Upper lobe of left lung (tissue), 4 donors: ENCODE results near the gene RGS7.

Experiments
- CTCF ChIP-seq, 6 experiments: fragments of 450-650 bp in 4 of 6; fragments of 200-600 bp in 2 of 6; sonication (generic) in 2 of 6; IDR thresholded peaks; one replicate each; pipeline ENCODE4 v1.5.1; 2016 to 2019; ENCODE audit warnings: antibody characterized with exemption in 6 of 6
- EP300 ChIP-seq, 4 donors: sonication (generic); formaldehyde crosslinking; IDR thresholded peaks; one replicate each; pipeline ENCODE4 v1.5.1; 2017; ENCODE audit warnings: antibody characterized with exemption in 4 of 4, control low read depth in 2 of 4
- POLR2A ChIP-seq, 4 donors: fragments of 450-650 bp; IDR thresholded peaks; one replicate each; pipeline ENCODE4 v1.5.1; 2016 to 2017; ENCODE audit warnings: antibody characterized with exemption in 4 of 4, mild to moderate bottlenecking in 2 of 4
- POLR2AphosphoS5 ChIP-seq, 2 donors: sonication (generic); formaldehyde crosslinking; IDR thresholded peaks; one replicate each; pipeline ENCODE4 v1.5.1; 2017; ENCODE audit warnings: antibody characterized with exemption in 2 of 2

GRCh38 chr1:241048622-241049021 is 308.4 kb downstream of the RGS7 start:
- TF ChIP-seq CTCF (IDR thresholded peaks at IDR 0.05) (no peak), POLR2A (IDR thresholded peaks at IDR 0.05) (no peak), POLR2AphosphoS5 (IDR thresholded peaks at IDR 0.05) (no peak), EP300 (IDR thresholded peaks at IDR 0.05) (no peak)
